HG02938 (cell line): Measurements from ENCODE around the gene DRC1.

Experiments
- ATAC-seq: cut with Tn5 transposase; IDR thresholded peaks from one replicate; pipeline ENCODE4 v1.9.1; 2021; ENCODE audit warnings: mild to moderate bottlenecking, moderate library complexity; ENCODE audit not compliant: unreplicated experiment

DRC1 gene

GRCh38 chr2:26489213-26489850 lies 87.6 kb downstream of the DRC1 start:
- no peak for ATAC-seq

- no peak for ATAC-seq
These were observed 89.9 kb downstream of the DRC1 start for GRCh38 chr2:26491563-26492167.

DNA sequence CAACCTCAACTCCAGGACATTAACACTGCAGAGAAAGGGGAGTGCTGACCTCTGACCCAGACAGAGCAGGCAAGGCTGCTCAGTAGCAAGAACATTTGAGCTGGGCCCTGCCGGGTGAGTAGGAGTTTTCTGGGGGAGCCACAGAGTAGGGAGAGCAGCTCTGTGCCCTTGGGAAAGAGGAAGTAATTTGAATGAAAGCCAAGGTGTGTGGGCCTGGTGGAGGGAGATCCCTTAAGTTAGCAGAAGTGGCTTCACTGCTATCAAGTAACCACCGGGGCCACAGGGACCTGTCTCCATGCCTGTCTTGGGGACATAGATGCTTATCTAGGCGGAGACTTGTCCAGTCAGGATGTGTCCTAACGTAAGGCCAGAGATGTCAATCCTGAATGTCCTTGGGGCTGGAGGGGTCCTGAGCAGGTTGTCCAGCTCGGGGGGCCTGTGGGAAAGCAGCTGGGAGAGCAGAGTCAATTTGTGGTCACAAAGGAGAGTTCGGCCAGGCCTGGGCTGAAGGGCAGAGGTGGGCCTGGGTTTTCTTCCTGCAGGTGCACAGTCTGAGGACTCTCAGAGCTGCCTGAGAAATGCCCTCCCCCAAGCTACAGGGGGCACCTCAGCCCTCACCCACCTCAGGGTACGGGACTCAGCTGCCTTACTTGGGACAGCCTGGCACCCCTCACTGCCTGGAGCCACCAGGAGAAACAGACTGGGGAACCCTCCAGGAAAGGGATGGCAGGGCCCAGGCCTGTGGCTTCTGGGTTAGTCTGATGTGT lies 91.2 kb downstream of the DRC1 start:
- no peak for ATAC-seq

GRCh38 chr2:26493566-26493965 lies 91.8 kb downstream of the DRC1 start:
- no peak for ATAC-seq

GRCh38 chr2:26494199-26494598 lies 92.5 kb downstream of the DRC1 start:
- no peak for ATAC-seq

GRCh38 chr2:26494891-26495290 lies 93.2 kb downstream of the DRC1 start:
- no peak for ATAC-seq

GRCh38 chr2:26495705-26496297 lies 94.1 kb downstream of the DRC1 start:
- ATAC-seq, result no peak

GRCh38 chr2:26500406-26500805 lies 98.7 kb downstream of the DRC1 start:
- ATAC-seq, result no peak

DNA sequence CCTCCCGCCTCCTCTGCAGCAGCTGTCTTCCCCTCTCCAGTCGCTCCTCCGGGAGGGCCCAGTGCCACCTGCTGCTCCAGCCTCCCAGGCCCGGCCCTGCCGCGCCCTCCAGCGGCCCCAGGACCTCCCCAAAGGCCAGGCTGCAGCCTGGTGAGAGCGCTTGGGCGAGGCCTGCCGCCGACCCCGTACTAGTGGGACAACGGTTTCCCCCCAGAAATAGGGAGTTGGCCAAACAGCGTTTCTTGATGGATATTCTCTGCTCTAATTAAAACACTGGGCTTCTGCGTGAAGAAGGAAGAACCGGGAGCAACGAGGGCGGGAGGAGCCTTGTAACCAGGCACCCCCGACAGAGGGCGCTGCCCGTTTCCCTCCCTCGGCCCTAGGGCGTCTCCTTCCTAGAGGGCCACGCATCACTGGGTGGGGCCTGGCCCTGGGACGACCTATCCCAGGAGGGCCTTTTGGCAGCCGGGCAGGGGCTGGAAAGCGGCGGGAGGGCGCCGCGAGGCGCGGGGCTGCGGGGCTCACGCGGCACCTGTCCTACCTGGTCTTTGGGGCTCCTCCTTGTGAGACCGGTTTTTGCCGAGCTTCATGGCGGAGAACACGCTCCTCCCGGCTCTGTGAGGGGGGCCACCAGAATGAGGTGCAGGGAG lies 101.6 kb downstream of the DRC1 start:
- ATAC-seq, result no peak

DNA sequence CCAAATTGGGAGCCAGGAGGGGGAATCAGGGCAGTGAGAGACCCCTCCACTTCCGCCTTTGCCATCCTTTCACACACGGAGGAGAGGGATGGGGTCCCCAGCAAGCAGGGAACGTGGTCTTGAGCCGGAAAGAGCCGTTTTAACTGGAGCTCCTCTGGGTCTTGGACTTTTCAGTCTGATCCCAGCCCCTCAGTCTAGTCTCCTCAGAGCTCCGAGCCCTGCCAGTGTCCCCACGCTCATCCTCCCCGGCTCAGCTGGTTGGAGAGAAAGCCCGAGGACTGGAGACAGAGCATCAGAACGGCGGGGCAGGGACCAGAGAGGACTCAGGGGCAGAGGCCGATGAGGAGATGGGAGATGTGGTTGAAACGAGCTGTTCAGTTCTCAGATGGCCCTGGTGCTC lies 102.3 kb downstream of the DRC1 start:
- ATAC-seq, result no peak

DNA sequence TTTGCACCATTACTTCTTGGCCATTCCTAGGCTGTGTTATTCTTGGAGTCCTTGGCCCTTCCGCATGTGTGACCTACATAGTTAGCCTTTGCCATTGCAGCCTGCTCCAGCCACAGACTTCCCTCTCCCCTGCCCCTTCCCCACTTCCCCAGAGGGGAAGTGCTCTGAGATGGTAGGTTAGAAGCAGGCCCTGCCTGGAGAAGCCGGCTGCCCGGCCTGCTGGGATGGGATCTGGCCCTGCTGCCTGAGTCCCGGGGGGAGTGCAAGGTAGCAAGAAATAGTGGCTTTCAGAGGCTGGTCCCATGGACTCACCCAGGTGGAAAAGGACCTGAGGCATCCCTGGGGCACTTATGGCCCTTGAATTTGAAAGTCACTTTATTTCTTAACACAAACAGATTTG lies 104.6 kb downstream of the DRC1 start:
- ATAC-seq, result no peak
